WTC11 (cell line): ENCODE measurements around the gene OSBPL5.

ENCODE experiments used
- CREM ChIP-seq: sonication (generic); formaldehyde crosslinking; IDR thresholded peaks from 2 replicates; pipeline ENCODE4 v1.8.1; 2022; ENCODE audit warnings: mild to moderate bottlenecking, missing genetic modification reagents, moderate library complexity
- CTCF ChIP-seq: fragments of 200-600 bp; IDR thresholded peaks from 2 replicates; pipeline ENCODE4 v1.8.0; 2022; ENCODE audit warnings: antibody characterized with exemption
- ESRRA ChIP-seq: sonication (generic); formaldehyde crosslinking; IDR thresholded peaks from 2 replicates; pipeline ENCODE4 v1.8.1; 2022; ENCODE audit warnings: mild to moderate bottlenecking, missing genetic modification reagents, borderline replicate concordance
- JAZF1 ChIP-seq: fragments of 250-450 bp; sonication (Bioruptor Pico); IDR thresholded peaks from 2 replicates; pipeline ENCODE4 v1.9.0; 2021; ENCODE audit warnings: moderate library complexity, mild to moderate bottlenecking, inconsistent platforms
- TF ChIP-seq, protein P1 (sequence below): sonication (generic); formaldehyde crosslinking; conservative IDR thresholded peaks from 2 replicates; pipeline ENCODE4 v1.8.1; 2022; ENCODE audit warnings: mild to moderate bottlenecking, missing genetic modification reagents

DNA sequence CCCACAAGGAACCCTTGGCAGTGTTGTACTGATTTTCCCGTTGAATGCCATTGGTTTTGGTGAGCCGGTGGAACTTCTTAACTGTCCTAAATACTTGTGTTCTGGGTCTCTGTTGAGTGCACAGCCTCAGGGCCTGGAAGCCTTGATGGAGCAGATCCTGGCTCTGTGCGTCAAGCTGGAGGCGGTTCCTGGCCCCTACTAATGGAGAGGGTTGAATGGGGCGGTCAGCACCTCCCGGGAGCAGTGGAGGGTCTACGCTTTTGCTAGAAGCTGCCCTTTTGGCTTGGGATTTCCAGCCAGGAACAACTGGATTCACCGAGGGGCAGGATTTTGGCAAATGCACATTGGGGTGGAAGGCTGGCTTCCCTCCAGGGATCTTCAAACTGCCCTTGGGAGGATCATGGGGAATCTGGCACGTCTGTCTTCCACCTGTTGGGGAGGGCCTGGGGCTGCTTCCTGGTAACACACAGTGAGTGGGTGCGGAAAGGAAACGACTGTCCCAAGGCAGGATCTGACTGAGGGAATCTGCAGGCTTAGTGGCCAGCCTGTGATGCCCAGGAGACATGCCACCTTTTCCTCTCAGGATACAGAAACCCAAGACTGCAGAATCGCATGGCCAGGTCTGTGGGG is 6.9 kb upstream of the OSBPL5 start:
- TF ChIP-seq ESRRA (no peak), CREM (CRISPR knock-in tag) (no peak), JAZF1 (CRISPR knock-in tag) (no peak), CTCF (no peak)
- TF ChIP-seq, protein P1, sequence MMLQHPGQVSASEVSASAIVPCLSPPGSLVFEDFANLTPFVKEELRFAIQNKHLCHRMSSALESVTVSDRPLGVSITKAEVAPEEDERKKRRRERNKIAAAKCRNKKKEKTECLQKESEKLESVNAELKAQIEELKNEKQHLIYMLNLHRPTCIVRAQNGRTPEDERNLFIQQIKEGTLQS (CRISPR knock-in tag), result no peak
